ENCODE results near the gene CCDC51.
A peak's percentile ranks its signal among the peaks of the same experiment; 100 is the strongest.
"Not testable (repeated sequence)": the region's sequence is repeated elsewhere in the genome, so short reads cannot be mapped to it uniquely, and the experiment has no call there.

The CCDC51 gene

GRCh38 chr3:48466386-48467109, 26.6 kb upstream of the CCDC51 start:
- peak; percentile 47 for DNase-seq (ENCODE audit: low spot score)

GRCh38 chr3:48465531-48466378, 25.8 kb upstream of the CCDC51 start:
- DNase-seq (ENCODE audit: low spot score): peak; percentile 91

GRCh38 chr3:48465237-48465530, 25.3 kb upstream of the CCDC51 start:
- DNase-seq (ENCODE audit: low spot score): no peak

- DNase-seq (ENCODE audit: low spot score): no peak
These were observed 24.8 kb upstream of the CCDC51 start for GRCh38 chr3:48464713-48465221.

GRCh38 chr3:48463703-48464102, 23.8 kb upstream of the CCDC51 start:
- DNase-seq (ENCODE audit: low spot score): no peak

DNA sequence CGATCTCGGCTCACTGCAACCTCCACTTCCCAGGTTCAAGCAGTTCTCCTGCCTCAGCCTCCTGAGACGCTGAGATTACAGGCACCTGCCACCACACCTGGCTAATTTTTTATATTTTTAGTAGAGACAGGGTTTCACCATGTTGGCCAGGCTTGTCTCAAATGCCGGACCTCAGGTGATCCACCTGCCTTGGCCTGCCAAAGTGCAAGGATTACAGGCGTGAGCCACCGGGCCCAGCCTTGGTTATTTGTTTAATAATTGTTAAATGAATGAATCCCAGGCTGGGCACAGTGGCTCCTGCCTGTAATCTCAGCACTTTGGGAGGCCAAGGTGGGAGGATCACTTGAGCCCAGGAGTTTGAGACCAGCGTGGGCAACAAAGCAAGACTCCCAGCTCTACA, 21.8 kb upstream of the CCDC51 start:
- not testable (repeated sequence) for DNase-seq (ENCODE audit: low spot score)

DNA sequence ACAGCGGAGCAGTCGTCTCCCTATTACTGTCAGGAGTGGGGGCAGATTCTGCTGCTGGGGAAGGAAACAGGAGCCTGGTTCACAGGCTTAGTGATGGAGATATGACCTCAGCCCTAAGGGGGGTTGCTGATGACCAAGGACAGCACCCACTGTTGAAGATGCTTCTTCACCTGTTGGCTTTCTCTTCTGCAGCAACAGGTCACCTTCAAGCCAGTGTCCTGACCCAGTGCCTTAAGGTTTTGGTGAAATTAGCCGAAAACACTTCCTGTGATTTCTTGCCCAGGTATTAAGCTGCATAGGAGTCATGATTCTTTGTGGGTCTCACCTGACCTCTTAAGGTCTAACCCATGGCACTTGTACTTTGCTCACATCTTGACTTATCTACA, 20.6 kb upstream of the CCDC51 start:
- no peak for DNase-seq (ENCODE audit: low spot score)

DNA sequence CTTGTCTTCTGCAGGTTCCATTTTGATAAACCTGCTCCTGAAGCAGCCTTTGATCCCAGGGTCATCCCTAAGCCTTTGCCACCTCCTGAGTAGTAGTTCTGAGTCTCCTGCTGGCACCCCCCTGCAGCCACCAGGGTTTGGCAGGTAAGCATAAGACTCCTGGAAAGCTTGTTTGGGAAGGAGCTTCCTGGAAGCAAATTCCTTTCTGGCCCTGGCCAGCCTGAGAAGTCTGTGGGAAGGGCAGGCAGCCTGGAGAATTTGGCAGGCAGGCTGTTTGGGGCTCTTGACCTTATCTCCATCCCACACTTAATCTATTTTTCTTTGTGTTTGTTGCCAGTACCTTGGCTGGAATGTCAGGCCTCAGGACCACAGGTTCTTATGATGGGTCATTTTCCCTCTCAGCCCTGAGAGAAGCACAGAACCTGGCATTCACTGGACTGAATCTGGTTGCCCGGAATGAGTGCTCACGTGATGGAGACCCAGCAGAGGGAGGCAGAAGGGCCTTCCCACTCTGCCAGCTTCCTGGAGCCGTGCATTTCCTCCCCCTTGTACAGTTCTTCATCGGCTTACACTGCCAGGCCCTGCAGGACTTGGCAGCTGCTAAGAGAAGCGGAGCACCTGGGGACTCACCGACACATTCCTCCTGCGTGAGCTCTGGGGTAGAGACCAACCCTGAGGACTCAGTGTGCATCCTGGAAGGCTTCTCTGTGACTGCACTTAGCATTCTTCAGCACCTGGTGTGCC, 20.0 kb upstream of the CCDC51 start:
- DNase-seq (ENCODE audit: low spot score): no peak

GRCh38 chr3:48459331-48459730, 19.4 kb upstream of the CCDC51 start:
- DNase-seq (ENCODE audit: low spot score): no peak

DNA sequence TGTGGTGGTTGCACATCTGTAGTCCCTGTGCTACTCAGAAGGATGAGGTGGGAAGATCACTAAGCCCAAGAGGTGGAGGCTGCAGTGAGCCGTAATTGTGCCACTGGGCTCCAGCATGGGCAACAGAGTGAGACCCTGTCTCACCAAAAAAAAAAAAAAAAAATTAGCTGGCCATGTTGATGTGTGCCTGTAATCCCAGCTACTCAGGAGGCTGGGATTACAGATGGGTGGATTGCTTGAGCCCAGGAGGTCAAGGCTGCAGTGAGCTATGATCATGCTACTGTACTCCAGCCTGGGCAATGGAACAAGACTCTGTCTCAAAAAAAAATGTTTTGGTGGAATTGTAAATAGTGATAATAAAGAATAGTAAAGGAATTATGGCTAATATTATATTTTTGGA, 16.5 kb upstream of the CCDC51 start:
- no peak for DNase-seq (ENCODE audit: low spot score)

GRCh38 chr3:48451270-48451669, 11.4 kb upstream of the CCDC51 start:
- DNase-seq (ENCODE audit: low spot score): no peak

DNA sequence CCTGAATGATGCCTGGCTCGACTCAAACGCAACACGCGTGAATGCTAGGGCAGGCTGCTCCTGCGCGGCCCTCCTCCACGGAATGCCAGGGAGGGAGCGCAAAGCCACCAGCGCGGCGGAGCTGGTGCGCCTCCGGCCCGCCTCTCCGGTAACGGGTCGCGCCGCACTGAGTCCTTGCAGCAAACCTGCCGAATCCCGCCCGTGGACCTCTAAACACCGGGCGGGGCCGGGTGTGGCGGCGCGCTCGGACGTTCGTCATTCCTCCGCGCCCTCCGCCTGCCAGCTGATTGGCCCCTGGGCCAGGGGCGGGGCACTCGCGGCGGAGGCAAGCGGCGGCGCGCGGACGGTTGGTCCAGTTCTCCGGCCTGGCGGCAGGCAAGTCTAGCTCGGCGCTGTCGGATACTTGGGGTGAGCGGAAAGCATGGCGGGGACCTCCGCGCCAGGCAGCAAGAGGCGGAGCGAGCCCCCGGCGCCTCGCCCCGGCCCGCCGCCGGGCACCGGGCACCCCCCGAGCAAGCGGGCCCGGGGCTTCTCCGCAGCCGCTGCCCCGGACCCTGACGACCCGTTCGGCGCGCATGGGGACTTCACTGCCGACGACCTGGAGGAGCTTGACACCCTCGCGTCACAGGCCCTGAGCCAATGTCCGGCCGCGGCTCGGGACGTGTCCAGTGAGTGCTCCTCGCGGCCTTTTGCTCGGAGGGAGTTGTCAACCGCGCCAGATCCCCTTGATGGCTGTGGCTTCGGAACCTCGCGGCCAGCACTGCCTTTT, 6.7 kb upstream of the CCDC51 start, which contains the start of gene ATRIP:
Gene ATRIP (plus strand): TSS at position 313 of the 769 bp plus-strand sequence. CDS start 109 bp downstream, at position 422.
- peak; percentile 93 for DNase-seq (ENCODE audit: low spot score)

- no peak for DNase-seq (ENCODE audit: low spot score)
These were observed 6.1 kb upstream of the CCDC51 start for GRCh38 chr3:48446043-48446424.

- DNase-seq (ENCODE audit: low spot score): no peak
These were observed 5.5 kb upstream of the CCDC51 start for GRCh38 chr3:48445277-48445882.

- no peak for DNase-seq (ENCODE audit: low spot score)
These were observed 2.0 kb upstream of the CCDC51 start for GRCh38 chr3:48441940-48442339.

DNA sequence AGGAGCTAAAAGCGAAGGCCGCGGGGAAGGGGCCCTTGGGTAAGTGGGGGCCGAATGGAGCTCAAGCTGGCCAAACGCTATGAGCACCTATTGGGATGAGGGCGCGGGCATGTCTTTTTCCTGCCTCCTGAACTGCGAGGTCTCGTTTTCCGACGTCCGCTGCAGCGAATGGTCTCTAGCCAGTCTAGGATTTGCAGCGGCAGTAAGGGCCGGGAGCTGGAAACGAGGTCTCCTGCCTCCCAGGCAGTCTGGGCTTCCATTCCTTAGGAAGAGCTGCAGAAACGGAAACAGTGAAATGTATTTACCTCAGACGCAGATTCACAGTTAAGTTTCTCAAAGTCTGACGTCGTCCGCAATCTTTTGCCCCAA, 655 bp upstream of the CCDC51 start:
- no peak for DNase-seq (ENCODE audit: low spot score)

DNA sequence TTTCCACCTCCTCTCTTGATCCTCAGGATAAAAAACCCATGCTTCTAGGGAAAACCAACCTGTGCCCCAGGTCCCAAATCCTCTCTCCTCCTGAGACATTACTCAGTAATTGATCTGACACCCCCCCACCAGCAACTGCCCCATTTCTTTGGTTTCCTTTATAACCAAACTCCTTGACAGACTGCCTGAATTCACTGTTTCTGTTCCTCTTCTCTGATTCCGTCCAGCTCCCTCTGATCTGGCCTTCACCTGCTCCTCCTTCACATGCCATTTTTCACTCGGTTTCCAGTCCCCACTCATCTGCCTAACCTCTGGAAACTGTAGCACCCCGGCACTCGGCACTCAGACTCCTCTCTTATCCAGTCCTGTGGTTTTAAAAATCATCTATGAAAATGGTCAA, 2.1 kb downstream of the CCDC51 start:
- no peak for DNase-seq (ENCODE audit: low spot score)

- no peak for DNase-seq (ENCODE audit: low spot score)
These were observed 3.1 kb downstream of the CCDC51 start for GRCh38 chr3:48436855-48437254.

- DNase-seq (ENCODE audit: low spot score): no peak
These were observed 3.5 kb downstream of the CCDC51 start for GRCh38 chr3:48436477-48436787.

DNA sequence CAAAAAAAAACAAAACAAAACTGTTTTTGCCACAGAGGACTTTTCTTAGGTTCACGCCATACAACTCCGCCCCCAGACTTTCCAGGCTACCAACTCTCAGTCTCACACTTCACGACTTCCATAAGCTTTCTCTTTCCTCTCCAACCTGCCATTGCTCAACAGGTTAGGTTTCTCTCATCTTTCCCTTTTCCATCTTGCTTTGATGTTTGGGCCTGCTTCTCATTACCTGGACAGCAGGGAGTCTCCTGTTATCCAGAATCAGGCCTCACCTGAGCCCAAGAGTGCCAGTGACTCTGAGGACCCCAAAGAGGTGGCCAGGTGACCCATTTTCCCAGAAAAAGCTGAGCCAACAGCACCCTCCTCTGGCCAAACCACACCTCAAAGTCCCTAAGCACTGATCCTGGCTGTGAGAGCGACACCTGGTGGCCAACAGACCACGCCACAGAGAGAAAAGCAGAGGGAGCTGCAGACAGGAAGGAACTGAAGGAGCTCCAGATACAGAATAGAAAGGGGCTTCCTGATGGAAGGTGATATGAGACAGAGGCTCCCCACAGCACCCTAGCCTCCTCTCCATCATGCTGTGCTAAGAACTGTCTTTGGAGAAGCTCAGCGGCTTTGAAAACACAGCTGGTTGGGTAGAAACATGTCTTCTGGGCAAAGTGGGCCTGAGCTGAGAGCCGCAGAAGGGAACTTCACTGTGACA, 4.0 kb downstream of the CCDC51 start:
- peak; percentile 90 for DNase-seq (ENCODE audit: low spot score)

DNA sequence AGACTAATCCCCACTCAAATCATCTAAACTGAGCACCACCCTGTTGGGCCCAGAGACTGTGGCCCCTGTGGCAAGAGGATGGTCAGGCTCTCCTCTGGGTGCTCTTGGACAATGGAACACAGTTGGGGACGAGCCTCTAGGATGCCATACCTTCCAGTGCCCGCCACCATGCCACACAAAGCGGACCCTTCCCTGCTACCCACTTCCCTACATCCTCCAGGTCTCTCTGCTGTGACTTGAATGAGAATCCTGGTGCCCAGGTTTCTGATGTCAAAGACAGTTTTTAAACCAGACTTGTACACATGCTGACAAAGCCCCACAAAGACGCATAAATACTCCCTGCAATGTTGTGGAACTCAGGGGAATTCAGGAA, 4.7 kb downstream of the CCDC51 start:
- DNase-seq (ENCODE audit: low spot score): no peak

All from germinal center (tissue), 1 donor.